Esophagus muscularis mucosa (tissue), 4 donors: ENCODE results near the gene SMIM35.

Experiments used
- CTCF ChIP-seq, 3 experiments: fragments of 200-600 bp in 2 of 3; fragments of 450-650 bp in 1 of 3; sonication (generic) in 2 of 3; IDR thresholded peaks; one replicate each; pipeline ENCODE4 v1.5.1; 2017 to 2019; ENCODE audit warnings: antibody characterized with exemption in 3 of 3, mild to moderate bottlenecking in 2 of 3, moderate library complexity in 1 of 3
- EP300 ChIP-seq: sonication (generic); formaldehyde crosslinking; IDR thresholded peaks from one replicate; pipeline ENCODE4 v1.6.1; 2017; ENCODE audit warnings: antibody characterized with exemption
- POLR2A ChIP-seq: fragments of 450-650 bp; IDR thresholded peaks from one replicate; pipeline ENCODE4 v1.6.1; 2017; ENCODE audit warnings: antibody characterized with exemption, moderate library complexity, mild to moderate bottlenecking, low read depth

- TF ChIP-seq POLR2A (no peak), CTCF (IDR thresholded peaks at IDR 0.05) (no peak), EP300 (no peak)
These were observed 85.9 kb downstream of the SMIM35 start for GRCh38 chr11:118000850-118001228.
